ENCODE data around the gene CTNNA3.

- TF ChIP-seq CTCF (IDR thresholded peaks at IDR 0.05): no peak
- TF ChIP-seq POLR2A (IDR thresholded peaks at IDR 0.05): no peak
Measured at GRCh38 chr10:66535439-66535838, 1160.6 kb downstream of the CTNNA3 start.

Measured in lower leg skin (tissue), 3 donors.